ENCODE measurements around the gene SH3TC1.

DNA sequence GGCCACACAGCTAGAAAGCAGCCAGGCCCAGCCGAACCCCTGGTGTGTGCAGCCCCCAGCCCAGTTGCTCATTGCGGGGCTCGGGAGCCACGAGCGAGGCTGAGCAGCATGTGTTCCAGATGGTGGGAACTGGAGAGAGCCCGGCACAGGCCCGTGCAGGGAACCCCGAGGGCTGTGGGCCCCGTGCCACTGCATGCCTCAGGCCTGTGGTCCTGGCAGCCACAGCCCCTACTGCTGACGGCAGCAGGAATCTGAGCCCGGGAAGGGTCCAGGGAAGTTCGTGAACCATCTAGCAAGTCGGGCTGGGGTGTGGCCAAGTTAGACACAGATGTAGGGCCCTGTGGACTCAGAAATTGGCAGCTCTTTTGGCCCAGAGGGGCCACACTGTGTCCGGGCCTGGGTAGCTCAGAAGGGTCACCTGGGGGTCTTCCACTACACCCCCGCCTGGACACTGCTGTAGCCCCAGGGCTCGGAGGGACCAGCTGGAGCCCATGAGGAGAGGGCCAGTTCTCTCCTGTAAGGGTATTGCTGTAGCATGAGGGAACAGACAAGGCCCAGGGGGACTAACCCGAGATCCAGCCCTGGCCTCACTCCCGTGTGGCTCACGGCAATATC, 82.5 kb downstream of the SH3TC1 start:
- TF ChIP-seq ZNF274 (IDR thresholded peaks at IDR 0.05; ENCODE audit: low read depth, low read length) (no peak), YY1 (IDR thresholded peaks at IDR 0.05; ENCODE audit: insufficient read depth, insufficient read length) (no peak), SUZ12 (IDR thresholded peaks at IDR 0.05; ENCODE audit: extremely low read depth, insufficient read depth, insufficient read length) (no peak)

All from NT2/D1 (cell line).